GM23338 (cell line): ENCODE results near the gene NUP214. TPM values are rescaled to one million over a fixed set of nuclear protein-coding genes. Genes with fewer than 3 reads are reported as not detected.

ENCODE experiments used
- ATAC-seq: fragments of 200-7000 bp; cut with Tn5 transposase; 3 replicates; pipeline ENCODE4 v1.9.1; 2020
- DNase-seq: peaks from one replicate; pipeline ENCODE4 v3.0.0-alpha.2; 2015; ENCODE audit warnings: low spot score
- H2AFZ ChIP-seq: fragments of 200-600 bp; sonication (generic); 2 replicates; pipeline ENCODE4 v1.8.0; 2016; ENCODE audit warnings: antibody characterized with exemption, mild to moderate bottlenecking, moderate library complexity
- H3F3A ChIP-seq: fragments of 200-600 bp; sonication (generic); replicated peaks from 2 replicates; pipeline ENCODE4 v1.8.0; 2017; ENCODE audit warnings: antibody characterized with exemption, mixed run types, low read depth
- H3K27ac ChIP-seq: fragments of 200-600 bp; sonication (generic); 2 replicates; pipeline ENCODE4 v1.6.1; 2016; ENCODE audit warnings: low read depth
- H3K27me3 ChIP-seq: fragments of 200-600 bp; sonication (generic); 2 replicates; pipeline ENCODE4 v1.8.0; 2016; ENCODE audit warnings: mild to moderate bottlenecking, mixed run types, moderate library complexity; ENCODE audit not compliant: insufficient read depth
- H3K36me3 ChIP-seq: fragments of 200-600 bp; sonication (generic); 2 replicates; pipeline ENCODE4 v1.8.0; 2016; ENCODE audit warnings: mild to moderate bottlenecking; ENCODE audit not compliant: insufficient read depth
- H3K4me1 ChIP-seq: fragments of 200-600 bp; sonication (generic); 2 replicates; pipeline ENCODE4 v1.8.0; 2016; ENCODE audit warnings: mild to moderate bottlenecking, moderate library complexity; ENCODE audit not compliant: insufficient read depth
- H3K4me2 ChIP-seq: fragments of 200-600 bp; sonication (generic); 2 replicates; pipeline ENCODE4 v1.7.1; 2017; ENCODE audit warnings: mixed run types
- H3K4me3 ChIP-seq: fragments of 200-600 bp; sonication (generic); 2 replicates; pipeline ENCODE4 v1.6.1; 2016; ENCODE audit warnings: mixed run types
- H3K79me2 ChIP-seq: fragments of 200-600 bp; sonication (generic); replicated peaks from 2 replicates; pipeline ENCODE4 v1.8.0; 2017; ENCODE audit warnings: mild to moderate bottlenecking; ENCODE audit not compliant: insufficient read depth
- H3K9me2 ChIP-seq: fragments of 200-600 bp; sonication (generic); 2 replicates; pipeline ENCODE4 v1.8.0; 2017; ENCODE audit not compliant: insufficient read depth
- H4K20me1 ChIP-seq: fragments of 200-600 bp; sonication (generic); replicated peaks from 2 replicates; pipeline ENCODE4 v1.8.0; 2017; ENCODE audit warnings: mild to moderate bottlenecking; ENCODE audit not compliant: insufficient read depth
- H3K27ac Mint-ChIP-seq: 2 replicates; pipeline ENCODE4 v1.8.0; 2020; ENCODE audit warnings: inconsistent platforms, mild to moderate bottlenecking, moderate library complexity, mixed read lengths
- H3K27me3 Mint-ChIP-seq: 3 replicates; pipeline ENCODE4 v1.8.0; 2022; ENCODE audit warnings: low read depth, mild to moderate bottlenecking, moderate library complexity, mixed read lengths, inconsistent platforms; ENCODE audit not compliant: insufficient read depth, poor library complexity
- H3K36me3 Mint-ChIP-seq: 3 replicates; pipeline ENCODE4 v1.8.0; 2021; ENCODE audit warnings: low read depth, mild to moderate bottlenecking, inconsistent platforms, moderate library complexity, mixed read lengths
- H3K4me1 Mint-ChIP-seq: 3 replicates; pipeline ENCODE4 v1.8.0; 2020; ENCODE audit warnings: mild to moderate bottlenecking, inconsistent platforms, mixed read lengths
- H3K4me3 Mint-ChIP-seq: 3 replicates; pipeline ENCODE4 v1.8.0; 2021; ENCODE audit warnings: moderate library complexity, mild to moderate bottlenecking, inconsistent platforms, mixed read lengths
- H3K9me3 Mint-ChIP-seq: 3 replicates; pipeline ENCODE4 v1.8.0; 2020; ENCODE audit warnings: moderate library complexity, mild to moderate bottlenecking, inconsistent platforms, mixed read lengths
- CTCF ChIP-seq, 2 experiments: fragments of 200-600 bp in 1 of 2; sonication (generic) in 1 of 2; conservative IDR thresholded peaks; 2 replicates each; pipeline versions ENCODE4 v1.5.1 to v1.6.1; 2016 to 2017; ENCODE audit warnings: antibody characterized with exemption in 2 of 2, low read depth in 2 of 2, mild to moderate bottlenecking in 2 of 2, moderate library complexity in 1 of 2
- NANOG ChIP-seq: IDR thresholded peaks from 2 replicates; pipeline ENCODE4 v1.6.1; 2016; ENCODE audit warnings: antibody characterized with exemption, borderline replicate concordance
- REST ChIP-seq: IDR thresholded peaks from one replicate; pipeline ENCODE4 v1.6.1; 2018; ENCODE audit warnings: antibody characterized with exemption; ENCODE audit not compliant: unreplicated experiment
- ZNF462 ChIP-seq: fragments of 250-450 bp; sonication (Bioruptor Pico); IDR thresholded peaks from 2 replicates; pipeline ENCODE4 v1.5.0; 2020; ENCODE audit warnings: mild to moderate bottlenecking, moderate library complexity
- polyA plus RNA-seq: library from polyadenylated mRNA; unstranded; fragments of >200 nt; fragmentation: Nextera tagmentation; extraction: Ambion mirVana; gene quantifications from 2 replicates; pipeline ENCODE4 v1.2.1, GENCODE V29; 2016
- total RNA-seq: library from RNA; depleted of rRNA; stranded (reverse); fragments of >200 nt; shearing (Covaris generic); gene quantifications from 2 replicates; pipeline ENCODE4 v1.2.3, GENCODE V29; 2014

Gene NUP214
- total and polyA plus RNA-seq, 2 experiments from 2014 or later: 36.0 to 57.0 TPM

GRCh38 chr9:131177898-131178297 lies 52.5 kb downstream of the NUP214 start (continued):
- TF ChIP-seq ZNF462: no peak
- no peak for TF ChIP-seq NANOG

- Histone ChIP-seq H3K27ac (no peak overlapping the region), H3K79me2 (peaks cover 5% of the 10 kb centered on the region; the same call in 1 of the 2 replicates), H3K27me3 (no peaks in the 10 kb centered on the region), H3K4me1 (no peaks in the 10 kb centered on the region), H3K4me2 (no peak overlapping the region), H3K9me2 (no peaks in the 10 kb centered on the region), H3K36me3 (peaks cover 24% of the 10 kb centered on the region), H2AFZ (no peak overlapping the region), H3K4me3 (no peak overlapping the region), H3F3A (0 out of 2 replicates have a peak, but pooled peaks cover 12% of the 10 kb centered on the region), H4K20me1 (peaks cover 4% of the 10 kb centered on the region; the same call in 1 of the 2 replicates)
- Mint-ChIP-seq H3K36me3 (peaks cover 49% of the 10 kb centered on the region), H3K27ac (no peak overlapping the region), H3K9me3 (no peaks in the 10 kb centered on the region), H3K4me1 (no peaks in the 10 kb centered on the region; the same call in 2 of the 3 replicates), H3K27me3 (peaks cover 5% of the 10 kb centered on the region), H3K4me3 (no peak overlapping the region; the same call in 2 of the 3 replicates)
- ATAC-seq: peak; percentile 100
- TF ChIP-seq CTCF (conservative IDR thresholded peaks at IDR 0.05; ENCODE audit: low read depth in 2 of 2) (peak; percentile 86 to 95), REST (no peak)
- DNase-seq: peak; percentile 87
These were observed 53.0 kb downstream of the NUP214 start for GRCh38 chr9:131178382-131178781.
